ENCODE results near the gene DAB2IP. TPM values are rescaled to one million over a fixed set of nuclear protein-coding genes. Genes with fewer than 3 reads are reported as not detected.

The DAB2IP gene
- total and polyA plus RNA-seq, 2 donors from 2014 or later: 33.8 to 105 TPM

DNA sequence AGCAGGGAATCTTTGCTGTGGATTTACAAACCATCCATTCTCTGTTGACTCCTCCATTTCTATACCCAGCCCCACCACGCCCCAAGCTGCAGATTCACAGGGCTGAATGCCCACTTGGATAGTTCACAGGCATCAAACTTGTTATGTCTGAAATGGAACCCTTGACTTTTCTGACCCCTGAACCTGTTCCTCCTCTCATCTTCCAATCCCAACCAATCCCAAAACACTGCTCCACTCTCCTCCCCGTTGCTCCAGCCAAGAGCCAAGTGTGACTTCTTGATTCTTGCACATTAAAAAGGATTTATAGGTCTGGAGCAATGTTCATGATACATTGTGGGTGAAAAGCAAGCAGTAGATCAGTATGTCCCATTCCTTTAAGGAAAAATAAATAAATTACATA is 145.6 kb downstream of the DAB2IP start:
- FAIRE-seq (no peak), DNase-seq (peak; percentile 24 to 88 (median 84))
- intact Hi-C loops (cut with DNase I): no loop called here

DNA sequence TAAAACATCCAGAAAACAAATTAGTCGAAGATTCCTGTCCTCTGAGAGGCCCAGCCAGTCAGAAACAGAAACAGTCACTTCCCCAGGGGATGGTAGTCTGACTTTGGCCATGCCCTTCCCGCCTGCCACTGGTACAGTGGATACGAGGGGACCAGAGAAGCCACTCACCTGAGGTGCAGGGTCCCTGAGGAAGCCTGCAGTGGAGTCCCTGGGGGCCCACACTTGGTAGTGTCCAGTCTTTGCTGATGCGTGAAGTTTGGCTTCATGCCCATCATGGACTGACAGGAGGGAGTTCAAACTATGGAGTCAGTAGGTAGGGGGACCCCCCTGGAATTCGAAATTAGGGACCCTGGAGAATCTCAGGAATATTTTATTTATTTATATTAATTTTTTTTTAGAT is 147.5 kb downstream of the DAB2IP start:
- TF ChIP-seq, protein P1, sequence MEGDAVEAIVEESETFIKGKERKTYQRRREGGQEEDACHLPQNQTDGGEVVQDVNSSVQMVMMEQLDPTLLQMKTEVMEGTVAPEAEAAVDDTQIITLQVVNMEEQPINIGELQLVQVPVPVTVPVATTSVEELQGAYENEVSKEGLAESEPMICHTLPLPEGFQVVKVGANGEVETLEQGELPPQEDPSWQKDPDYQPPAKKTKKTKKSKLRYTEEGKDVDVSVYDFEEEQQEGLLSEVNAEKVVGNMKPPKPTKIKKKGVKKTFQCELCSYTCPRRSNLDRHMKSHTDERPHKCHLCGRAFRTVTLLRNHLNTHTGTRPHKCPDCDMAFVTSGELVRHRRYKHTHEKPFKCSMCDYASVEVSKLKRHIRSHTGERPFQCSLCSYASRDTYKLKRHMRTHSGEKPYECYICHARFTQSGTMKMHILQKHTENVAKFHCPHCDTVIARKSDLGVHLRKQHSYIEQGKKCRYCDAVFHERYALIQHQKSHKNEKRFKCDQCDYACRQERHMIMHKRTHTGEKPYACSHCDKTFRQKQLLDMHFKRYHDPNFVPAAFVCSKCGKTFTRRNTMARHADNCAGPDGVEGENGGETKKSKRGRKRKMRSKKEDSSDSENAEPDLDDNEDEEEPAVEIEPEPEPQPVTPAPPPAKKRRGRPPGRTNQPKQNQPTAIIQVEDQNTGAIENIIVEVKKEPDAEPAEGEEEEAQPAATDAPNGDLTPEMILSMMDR (IDR thresholded peaks at IDR 0.05; ENCODE audit: borderline replicate concordance, extremely low read depth, insufficient read depth): no peak
- Histone ChIP-seq H3K9ac (ENCODE audit: low read length in 3 of 3) (no peak overlapping the region), H3K27me3 (ENCODE audit: control insufficient read depth, insufficient read depth, low read length) (no peaks in the 10 kb centered on the region), H3K4me3 (ENCODE audit: low read length in 3 of 3) (no peak overlapping the region), H3K4me1 (ENCODE audit: control insufficient read depth in 2 of 3, insufficient read depth in 2 of 3, low read depth in 1 of 3, low read length in 3 of 3) (no peaks in the 10 kb centered on the region), H3K27ac (ENCODE audit: low read depth in 2 of 2, low read length in 2 of 2) (no peak overlapping the region), H3K9me3 (ENCODE audit: control insufficient read depth in 2 of 3, insufficient read depth in 1 of 3, low read length in 3 of 3) (no peaks in the 10 kb centered on the region), H3K36me3 (ENCODE audit: control insufficient read depth in 2 of 3, insufficient read depth in 3 of 3, low read length in 3 of 3) (no peaks in the 10 kb centered on the region)
- intact Hi-C loops (cut with DNase I): no loop called here
- no peak for DNase-seq
- no peak for FAIRE-seq

More for the DNA sequence above, 145.6 kb downstream of the DAB2IP start:
- H3K9ac ChIP-seq (ENCODE audit: low read length in 3 of 3): no peak overlapping the region
- H3K4me3 ChIP-seq (ENCODE audit: low read length in 3 of 3): no peak overlapping the region
- no peaks in the 10 kb centered on the region for H3K4me1 ChIP-seq (ENCODE audit: control insufficient read depth in 2 of 3, insufficient read depth in 2 of 3, low read depth in 1 of 3, low read length in 3 of 3)
- no peaks in the 10 kb centered on the region for H3K9me3 ChIP-seq (ENCODE audit: control insufficient read depth in 2 of 3, insufficient read depth in 1 of 3, low read length in 3 of 3)
- TF ChIP-seq, protein P1 (IDR thresholded peaks at IDR 0.05; ENCODE audit: borderline replicate concordance, extremely low read depth, insufficient read depth): no peak
- no peak overlapping the region for H3K27ac ChIP-seq (ENCODE audit: low read depth in 2 of 2, low read length in 2 of 2)
- no peaks in the 10 kb centered on the region for H3K36me3 ChIP-seq (ENCODE audit: control insufficient read depth in 2 of 3, insufficient read depth in 3 of 3, low read length in 3 of 3)
- H3K27me3 ChIP-seq (ENCODE audit: control insufficient read depth, insufficient read depth, low read length): no peaks in the 10 kb centered on the region

DNA sequence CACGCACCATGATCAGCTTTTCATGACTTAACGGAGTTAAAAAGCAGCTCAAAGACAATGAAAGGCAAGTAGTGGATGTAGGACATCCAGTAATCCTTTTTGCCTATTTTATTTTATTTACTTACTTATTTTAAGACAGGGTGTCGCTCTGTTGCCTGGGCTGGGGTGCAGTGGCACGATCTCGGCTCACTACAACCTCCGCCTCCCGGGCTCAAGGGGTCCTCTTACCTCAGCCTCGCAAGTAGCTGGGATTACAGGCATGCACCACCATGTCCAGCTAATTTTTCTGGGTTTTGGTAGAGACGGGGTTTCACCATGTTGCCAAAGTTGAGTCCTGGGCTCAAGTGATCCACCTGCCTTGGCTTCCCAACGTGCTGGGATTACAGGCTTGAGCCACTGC is 148.9 kb downstream of the DAB2IP start:
- Histone ChIP-seq H3K4me1 (ENCODE audit: control insufficient read depth in 2 of 3, insufficient read depth in 2 of 3, low read depth in 1 of 3, low read length in 3 of 3) (no peaks in the 10 kb centered on the region), H3K27me3 (ENCODE audit: control insufficient read depth, insufficient read depth, low read length) (no peaks in the 10 kb centered on the region), H3K36me3 (ENCODE audit: control insufficient read depth in 2 of 3, insufficient read depth in 3 of 3, low read length in 3 of 3) (no peaks in the 10 kb centered on the region), H3K4me3 (ENCODE audit: low read length in 3 of 3) (no peak overlapping the region), H3K27ac (ENCODE audit: low read depth in 2 of 2, low read length in 2 of 2) (no peak overlapping the region), H3K9ac (ENCODE audit: low read length in 3 of 3) (no peak overlapping the region), H3K9me3 (ENCODE audit: control insufficient read depth in 2 of 3, insufficient read depth in 1 of 3, low read length in 3 of 3) (peaks cover 0 to 9% (median 0%) of the 10 kb centered on the region in 3 donors)
- TF ChIP-seq, protein P1 (IDR thresholded peaks at IDR 0.05; ENCODE audit: borderline replicate concordance, extremely low read depth, insufficient read depth): no peak
- intact Hi-C loops (cut with DNase I): no loop called here
- FAIRE-seq (no peak), DNase-seq (no peak)

DNA sequence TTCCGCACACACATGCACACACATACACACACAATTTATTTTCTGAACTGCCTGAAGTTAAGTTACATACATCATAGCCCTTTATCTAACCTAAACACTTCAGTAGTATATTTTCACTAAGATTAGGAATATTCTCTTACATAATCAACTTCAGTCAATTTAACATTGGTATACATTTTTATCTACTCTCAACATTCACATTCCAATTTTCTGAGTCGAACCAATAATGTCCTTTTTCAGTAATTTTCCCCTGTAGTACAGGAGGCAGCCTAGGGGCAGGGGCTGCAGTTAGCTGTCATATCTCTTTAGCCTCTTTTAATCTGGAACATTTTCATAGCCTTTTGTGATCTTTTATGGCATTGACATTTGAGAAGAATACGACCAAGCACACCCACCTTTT is 150.1 kb downstream of the DAB2IP start:
- Histone ChIP-seq H3K4me3 (ENCODE audit: low read length in 3 of 3) (no peak overlapping the region), H3K36me3 (ENCODE audit: control insufficient read depth in 2 of 3, insufficient read depth in 3 of 3, low read length in 3 of 3) (no peaks in the 10 kb centered on the region), H3K27ac (ENCODE audit: low read depth in 2 of 2, low read length in 2 of 2) (no peak overlapping the region), H3K9me3 (ENCODE audit: control insufficient read depth in 2 of 3, insufficient read depth in 1 of 3, low read length in 3 of 3) (peaks cover 0 to 9% (median 0%) of the 10 kb centered on the region in 3 donors), H3K9ac (ENCODE audit: low read length in 3 of 3) (no peak overlapping the region), H3K27me3 (ENCODE audit: control insufficient read depth, insufficient read depth, low read length) (no peaks in the 10 kb centered on the region), H3K4me1 (ENCODE audit: control insufficient read depth in 2 of 3, insufficient read depth in 2 of 3, low read depth in 1 of 3, low read length in 3 of 3) (no peaks in the 10 kb centered on the region)
- intact Hi-C loops (cut with DNase I): no loop called here
- no peak for DNase-seq
- FAIRE-seq: no peak
- TF ChIP-seq, protein P1 (IDR thresholded peaks at IDR 0.05; ENCODE audit: borderline replicate concordance, extremely low read depth, insufficient read depth): no peak

Measured in kidney (tissue), 14 donors.